Testis (tissue), 2 donors: Measurements from ENCODE around the gene REEP3.
"Not testable (repeated sequence)": the region's sequence is repeated elsewhere in the genome, so short reads cannot be mapped to it uniquely, and the experiment has no call there.

Experiments used
- CTCF ChIP-seq, 3 experiments: fragments of 450-650 bp in 2 of 3; fragments of 200-600 bp in 1 of 3; sonication (generic) in 1 of 3; IDR thresholded peaks; one replicate each; pipeline ENCODE4 v1.5.1; 2016 to 2019; ENCODE audit warnings: antibody characterized with exemption in 3 of 3, mild to moderate bottlenecking in 2 of 3, moderate library complexity in 1 of 3
- POLR2A ChIP-seq: fragments of 450-650 bp; IDR thresholded peaks from one replicate; pipeline ENCODE4 v1.6.1; 2017; ENCODE audit warnings: antibody characterized with exemption, mild to moderate bottlenecking, moderate library complexity

GRCh38 chr10:63564731-63565130 lies 43.5 kb downstream of the REEP3 start:
- TF ChIP-seq CTCF (IDR thresholded peaks at IDR 0.05); POLR2A: not testable (repeated sequence)
